GM21529 (cell line): Measurements from ENCODE around the gene RFC5.

Experiments
- ATAC-seq: cut with Tn5 transposase; IDR thresholded peaks from one replicate; pipeline ENCODE4 v1.9.1; 2021; ENCODE audit not compliant: unreplicated experiment

Gene RFC5

DNA sequence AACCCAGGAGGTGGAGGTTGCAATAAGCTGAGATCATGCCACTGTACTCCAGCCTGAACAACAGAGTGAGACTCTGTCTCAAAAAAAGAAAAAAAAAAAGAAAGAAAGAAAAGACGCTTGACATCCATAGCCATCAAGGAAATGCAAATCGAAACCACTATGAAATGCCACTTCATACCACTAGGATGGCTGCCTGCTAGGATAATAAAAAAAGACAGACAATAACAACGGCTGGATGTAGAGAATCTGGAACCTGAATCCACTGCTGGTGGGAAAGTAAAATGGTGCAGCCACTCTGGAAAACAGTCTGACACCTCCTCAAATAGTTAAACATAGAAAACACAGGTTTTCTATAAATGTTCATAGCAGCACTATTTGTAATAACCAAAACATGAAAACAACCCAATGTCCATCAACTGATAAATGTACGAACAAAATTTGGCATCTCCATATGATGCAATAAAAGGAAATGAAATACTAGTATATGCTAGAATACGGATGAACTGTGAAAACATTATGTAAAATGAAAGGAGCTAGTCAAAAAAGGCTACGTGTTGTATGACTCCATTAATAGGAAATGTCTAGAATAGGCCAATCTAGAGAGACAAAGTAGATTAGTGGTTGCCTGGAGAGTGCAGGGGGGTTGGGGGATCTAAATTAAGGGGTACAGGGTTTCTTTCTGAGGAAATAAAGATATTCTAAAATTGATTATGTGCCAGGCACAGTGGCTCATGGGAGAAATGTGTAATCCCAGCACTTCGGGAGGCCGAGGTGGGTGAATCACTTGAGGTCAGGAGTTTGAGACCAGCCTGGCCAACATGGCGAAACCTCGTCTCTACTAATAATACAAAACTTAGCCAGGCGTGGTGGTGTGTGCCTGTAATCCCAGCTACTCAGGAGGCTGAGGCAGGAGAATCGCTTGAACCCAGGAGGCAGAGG, 34.7 kb downstream of the RFC5 start:
- ATAC-seq, result no peak

DNA sequence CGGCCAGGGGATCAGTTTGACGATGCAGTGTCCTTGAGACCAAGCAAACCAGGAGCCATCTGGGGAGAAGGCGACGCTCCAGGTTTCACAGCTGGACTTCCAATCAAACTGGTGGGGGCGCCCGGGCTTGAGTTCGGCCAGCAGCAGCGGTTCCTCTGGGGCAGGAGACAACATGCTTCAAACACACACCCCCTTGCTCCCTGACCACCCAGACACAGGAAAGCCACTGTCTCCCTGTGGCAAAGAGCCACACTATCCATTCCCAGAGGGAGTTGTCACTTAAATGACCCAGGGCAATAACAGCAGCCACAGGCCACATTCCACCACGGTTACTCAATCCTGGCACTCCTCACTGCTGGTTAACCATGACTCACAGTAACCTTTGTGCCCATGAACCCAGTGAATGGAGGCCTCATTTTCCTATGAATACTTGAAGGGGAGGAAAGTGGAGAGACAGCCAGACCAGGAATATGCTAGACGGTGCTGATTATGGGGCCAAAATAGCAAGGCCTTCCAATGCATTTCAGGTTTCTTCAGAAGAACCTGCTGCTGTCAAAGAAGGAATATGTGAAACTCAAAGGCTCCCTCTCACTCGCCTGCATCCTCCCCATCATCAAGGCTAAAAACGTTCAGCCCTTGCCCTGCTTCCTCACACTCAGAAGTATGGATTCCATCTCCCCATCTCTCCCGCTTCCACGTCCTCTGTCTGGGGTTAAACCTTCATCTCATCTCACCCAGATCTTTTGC, 36.0 kb downstream of the RFC5 start:
- ATAC-seq, result no peak

DNA sequence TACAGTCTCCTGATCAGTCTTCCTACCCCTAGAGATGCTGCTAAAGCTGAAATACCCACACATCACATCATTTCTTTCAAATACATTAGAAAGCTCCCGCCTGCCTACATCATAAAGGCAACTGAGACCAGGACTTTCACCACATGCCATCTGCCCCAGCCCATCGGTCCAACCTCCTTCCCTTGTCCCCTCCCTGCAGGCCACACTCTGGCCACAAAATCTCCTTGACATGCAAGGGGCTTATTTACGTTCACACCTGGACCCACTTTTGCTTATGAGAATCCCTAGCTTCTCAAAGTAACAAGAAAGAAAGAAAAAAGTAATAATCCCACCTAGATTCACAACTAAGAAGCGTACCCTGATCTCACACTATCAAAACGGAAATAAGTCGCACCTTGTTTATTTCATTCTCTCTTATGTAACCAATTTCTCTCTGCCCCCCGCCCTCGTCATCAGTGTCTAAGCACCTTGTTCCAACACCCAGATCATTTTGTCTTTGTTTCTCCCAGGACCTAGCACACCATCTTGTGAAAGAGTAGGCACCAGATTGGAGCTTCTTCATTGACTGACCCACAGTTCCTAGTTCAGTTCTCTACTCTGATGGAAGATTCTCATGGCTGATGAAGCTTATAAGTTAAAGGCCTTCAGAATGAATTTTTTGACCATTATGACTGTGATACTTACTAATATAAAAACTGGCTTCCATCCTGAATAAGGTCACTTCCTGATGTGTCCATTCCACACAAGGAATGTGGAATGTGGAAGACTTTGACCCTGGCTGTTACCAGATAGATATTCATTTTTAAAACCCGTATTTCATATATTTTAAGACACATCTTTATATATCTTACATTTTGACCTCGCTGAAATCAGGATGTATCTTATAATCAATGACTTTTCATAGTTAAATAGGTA, 36.8 kb downstream of the RFC5 start:
- ATAC-seq, result no peak

DNA sequence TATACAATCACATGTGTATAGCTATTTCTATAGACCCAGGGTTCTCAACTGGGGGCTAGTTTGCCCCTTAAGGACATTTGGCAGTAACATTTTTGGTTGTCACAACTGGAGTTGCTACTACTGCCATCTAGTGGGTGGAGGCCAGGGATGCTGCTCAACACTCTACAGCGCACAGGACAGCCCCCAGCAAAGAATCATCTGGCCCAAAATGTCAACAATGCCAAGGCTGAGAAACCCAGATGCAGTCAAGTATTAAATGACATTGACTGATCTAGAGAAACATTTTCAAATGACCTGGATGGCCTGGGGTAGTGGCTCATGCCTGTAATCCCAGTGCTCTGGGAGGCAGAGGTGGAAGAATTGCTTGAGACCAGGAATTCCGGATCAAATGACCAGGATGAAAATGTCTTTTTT, 38.6 kb downstream of the RFC5 start:
- ATAC-seq, result no peak

DNA sequence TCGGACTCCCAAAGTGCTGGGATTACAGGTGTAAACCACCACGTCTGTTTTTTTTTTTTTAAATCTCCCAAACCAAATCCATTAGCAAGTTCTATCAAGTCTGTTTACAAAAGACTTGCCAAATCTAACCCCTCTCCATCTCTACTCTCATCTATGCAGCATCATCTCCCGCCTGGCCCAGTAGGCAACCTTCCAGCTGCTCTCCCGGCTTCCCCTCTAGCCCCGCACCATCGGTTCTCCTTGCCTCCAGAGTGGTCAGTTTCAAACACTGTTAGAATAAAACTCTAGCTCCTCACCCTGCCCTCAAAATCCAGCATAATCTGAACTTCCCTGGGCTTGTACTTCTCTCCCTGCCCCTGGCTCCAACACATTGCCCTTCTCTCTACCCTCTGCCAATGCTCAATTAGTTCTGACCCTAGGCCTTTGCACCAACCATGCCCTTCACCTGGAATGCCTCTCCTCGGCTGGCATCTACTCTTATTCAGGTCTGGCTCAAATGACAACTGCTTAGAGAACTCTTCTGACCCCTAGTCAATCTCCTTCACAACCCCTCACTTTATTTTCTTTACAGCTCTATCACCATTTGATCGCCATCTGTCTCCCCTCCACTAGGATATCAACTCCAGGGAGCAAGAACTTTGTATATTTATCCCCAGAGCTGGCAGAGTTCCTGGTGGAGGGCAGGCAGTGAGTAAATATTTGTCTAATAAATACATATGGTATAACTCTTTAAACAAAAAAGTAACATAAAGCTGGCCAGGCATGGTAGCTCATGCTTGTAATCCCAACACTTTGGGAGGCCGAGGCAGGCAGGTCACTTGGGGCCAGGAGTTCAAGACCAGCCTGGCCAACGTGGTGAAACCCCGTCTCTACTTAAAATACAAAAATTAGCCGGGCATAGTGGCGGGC, 39.6 kb downstream of the RFC5 start:
- ATAC-seq, result no peak

DNA sequence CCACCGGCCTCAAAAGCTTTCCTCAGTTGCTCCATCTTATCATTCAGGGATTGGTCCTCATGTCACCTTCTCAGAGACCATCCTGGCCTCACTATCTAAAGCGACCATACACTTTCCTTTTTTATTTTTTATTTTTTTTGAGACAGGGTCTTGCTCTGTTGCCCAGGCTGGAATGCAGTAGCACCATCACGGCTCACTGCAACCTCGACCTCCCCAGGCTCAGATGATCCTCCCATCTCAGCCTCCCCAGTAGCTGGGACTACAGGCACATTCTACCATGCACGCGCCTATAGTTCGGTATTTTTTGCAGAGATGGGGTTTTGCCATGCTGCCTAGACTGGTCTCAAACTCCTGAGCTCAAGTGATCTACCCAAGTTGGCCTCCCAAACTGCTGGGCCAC, 41.7 kb downstream of the RFC5 start:
- no peak for ATAC-seq

DNA sequence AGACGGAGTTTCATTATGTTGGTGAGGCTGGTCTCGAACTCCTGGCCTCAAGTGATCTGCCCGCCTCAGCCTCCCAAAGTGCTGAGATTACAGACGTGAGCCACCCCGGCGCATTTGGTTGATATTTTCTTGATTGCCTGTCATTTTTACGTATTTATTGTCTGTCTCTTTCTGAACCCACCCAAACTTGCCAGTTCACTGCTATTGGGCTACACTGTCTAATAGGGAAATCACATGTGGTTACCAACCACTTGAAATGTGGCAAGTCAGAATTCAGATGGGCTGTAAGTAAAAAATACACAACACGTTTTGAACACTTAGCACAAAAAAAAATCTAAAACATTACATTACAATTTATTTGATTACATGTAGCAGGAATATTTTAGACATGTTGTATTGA, 42.4 kb downstream of the RFC5 start:
- ATAC-seq, result no peak

DNA sequence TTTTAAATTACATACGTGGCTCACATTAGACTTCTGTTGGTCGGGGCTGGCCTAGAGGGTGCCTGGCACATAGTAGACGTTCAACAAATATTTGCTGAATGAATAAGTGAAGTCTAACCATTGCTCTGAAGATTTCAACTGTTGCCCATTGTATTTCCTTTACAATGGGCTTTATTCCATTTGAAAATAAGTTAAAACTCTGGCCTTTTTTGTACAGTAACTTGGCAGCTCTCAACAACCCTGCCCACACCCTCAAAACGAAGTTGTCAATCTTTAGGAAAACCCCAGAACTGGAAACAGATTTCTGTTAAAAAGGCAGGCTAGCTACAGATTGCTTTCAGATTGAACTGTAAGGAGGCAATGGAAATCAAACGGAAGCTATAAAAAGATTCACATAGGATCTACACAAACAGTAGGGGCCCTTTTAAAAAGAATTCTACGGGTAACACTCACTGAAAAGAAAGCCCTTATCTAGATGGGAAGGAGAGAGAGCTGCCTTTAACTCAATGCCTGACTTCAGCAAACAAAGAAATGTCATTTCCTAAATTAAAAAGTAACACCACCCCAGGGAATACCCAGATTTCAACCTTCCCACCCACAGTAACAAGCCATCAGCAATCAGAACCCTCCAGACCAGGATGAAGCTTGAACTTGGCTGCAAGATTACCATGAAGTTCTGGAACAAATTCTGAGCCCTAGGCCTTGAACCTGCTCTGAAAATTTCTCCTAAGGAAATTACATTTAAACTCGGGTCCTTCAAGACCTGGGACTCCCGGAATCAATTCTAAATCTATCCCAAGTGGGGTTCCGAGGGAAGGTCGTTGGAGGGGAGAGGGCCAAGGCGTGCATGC, 43.1 kb downstream of the RFC5 start:
- no peak for ATAC-seq

DNA sequence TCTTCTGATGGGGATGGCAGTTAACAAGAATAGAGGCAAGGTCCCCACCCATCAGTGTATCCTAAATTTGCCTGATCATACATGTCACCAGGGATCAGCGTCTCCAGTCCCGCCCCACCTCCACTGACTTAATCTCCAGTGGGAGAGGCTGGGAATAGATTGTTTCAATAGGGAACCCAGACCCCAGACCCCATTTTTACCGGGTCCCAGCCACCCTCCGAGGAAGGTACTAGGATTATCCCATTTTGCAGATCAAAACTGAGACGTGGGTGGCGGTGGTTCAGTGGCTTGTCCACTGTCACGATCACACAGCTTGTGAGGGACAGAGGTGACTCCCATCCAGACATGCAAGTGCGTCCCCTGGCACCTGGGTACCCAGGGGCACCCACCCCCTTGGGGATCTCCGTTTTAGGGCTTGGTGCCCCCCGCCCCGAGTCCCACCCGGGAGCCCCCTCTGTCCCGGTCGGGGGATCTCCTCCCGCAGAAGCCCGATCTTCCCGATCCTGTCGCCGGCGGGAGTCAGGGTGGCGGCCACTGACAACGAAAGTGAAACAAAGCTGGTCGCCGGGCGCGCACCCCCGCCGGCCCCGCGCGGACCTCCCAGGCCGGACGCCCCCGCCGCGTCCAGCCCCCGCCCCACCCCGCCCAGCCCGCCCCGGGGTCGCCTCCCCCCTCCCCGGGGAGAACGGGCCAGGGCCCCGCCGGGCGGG, 44.0 kb downstream of the RFC5 start:
- no peak for ATAC-seq

DNA sequence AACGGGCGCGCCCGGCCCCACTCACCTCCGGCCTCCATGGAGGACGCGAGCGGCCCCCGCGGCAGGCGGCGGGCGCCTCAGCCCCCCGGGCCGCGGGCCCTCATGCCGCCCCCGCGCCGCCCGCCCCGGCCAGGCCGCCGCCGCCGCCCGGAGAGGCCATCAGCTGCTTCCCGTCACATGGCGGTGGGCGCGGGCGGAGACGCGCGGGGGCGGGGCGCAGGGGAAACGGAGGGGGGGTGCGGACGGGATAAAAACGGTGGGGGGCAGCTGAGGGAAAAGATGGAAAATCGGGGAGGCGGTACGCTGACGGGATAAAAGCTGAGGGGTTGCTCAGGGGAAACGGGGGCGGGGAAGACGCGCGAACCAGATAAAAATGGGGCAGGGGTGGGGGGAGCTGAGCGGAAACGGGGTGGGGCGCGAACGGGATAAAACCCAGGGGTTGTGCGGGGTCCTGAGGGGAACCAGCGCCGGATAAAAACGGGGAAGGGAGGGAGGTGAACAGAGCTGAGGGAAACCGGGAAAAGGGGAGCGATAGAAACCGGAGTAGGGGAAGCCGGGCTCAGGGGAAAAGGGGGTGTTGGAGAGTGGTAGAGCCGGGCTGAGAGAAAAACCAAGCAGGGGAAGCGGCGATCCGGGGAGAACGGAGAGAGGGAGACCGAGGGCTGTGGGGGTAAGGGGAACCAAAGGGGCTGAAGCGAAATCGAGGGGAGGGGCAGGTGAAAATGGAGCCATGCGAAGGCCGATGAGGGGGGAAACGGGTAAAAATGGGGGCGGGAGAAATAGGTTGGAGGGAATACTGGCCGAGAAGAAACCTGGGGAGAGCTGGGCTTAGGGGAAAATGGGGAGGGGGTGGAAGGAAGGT, 44.7 kb downstream of the RFC5 start, which contains the start of gene WSB2:
Gene WSB2, minus strand, starts transcription at position 169 of the 862 bp plus-strand sequence. Its CDS starts 131 bp downstream, at position 38.
- ATAC-seq, result no peak

DNA sequence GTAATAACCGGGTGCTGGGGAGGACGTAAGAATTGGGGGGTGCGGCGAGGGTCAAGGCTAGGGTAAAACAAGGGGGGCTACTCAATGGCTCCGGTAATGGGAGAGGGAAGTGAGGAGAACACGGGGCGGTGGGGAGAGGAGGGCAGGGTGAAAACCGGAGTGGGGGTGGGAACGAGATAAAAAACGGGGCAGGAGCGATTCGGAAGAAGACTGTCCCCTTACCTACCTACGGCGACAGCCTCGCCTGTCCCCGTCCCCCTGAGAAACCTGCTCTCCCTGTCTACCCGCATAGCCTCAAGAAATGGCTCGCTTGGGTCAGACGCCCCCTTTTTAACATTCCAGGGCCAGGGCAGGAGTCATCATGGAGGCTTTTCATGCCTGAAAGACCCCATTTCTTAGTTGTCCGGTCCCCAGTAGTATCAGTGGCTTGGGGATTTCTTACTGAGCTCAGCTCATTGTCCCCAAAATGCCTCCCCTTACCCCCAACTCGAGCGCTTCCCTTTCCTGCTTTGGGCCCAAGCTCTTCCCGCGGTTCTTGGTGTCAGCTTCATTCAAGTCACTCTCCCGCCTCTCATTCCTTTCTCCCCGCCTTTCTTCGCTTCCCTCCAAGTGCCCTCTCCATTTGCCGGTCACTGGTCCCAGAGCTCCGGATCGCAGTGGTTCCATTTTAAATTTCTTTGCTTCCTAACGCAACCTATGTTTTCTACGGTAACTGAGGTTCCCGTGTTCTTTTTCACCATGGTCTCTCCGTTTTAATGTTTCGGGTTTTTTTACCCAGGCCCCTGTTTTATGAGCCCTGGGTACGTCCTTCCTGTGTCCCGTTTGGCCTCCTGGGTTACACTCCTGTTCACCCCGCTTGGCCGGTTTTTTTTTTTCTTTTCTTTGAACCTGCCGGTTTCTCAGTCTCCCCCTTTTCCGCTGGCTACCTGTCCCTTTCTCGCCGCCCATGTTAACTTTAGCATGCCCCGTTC, 45.7 kb downstream of the RFC5 start:
- no peak for ATAC-seq

DNA sequence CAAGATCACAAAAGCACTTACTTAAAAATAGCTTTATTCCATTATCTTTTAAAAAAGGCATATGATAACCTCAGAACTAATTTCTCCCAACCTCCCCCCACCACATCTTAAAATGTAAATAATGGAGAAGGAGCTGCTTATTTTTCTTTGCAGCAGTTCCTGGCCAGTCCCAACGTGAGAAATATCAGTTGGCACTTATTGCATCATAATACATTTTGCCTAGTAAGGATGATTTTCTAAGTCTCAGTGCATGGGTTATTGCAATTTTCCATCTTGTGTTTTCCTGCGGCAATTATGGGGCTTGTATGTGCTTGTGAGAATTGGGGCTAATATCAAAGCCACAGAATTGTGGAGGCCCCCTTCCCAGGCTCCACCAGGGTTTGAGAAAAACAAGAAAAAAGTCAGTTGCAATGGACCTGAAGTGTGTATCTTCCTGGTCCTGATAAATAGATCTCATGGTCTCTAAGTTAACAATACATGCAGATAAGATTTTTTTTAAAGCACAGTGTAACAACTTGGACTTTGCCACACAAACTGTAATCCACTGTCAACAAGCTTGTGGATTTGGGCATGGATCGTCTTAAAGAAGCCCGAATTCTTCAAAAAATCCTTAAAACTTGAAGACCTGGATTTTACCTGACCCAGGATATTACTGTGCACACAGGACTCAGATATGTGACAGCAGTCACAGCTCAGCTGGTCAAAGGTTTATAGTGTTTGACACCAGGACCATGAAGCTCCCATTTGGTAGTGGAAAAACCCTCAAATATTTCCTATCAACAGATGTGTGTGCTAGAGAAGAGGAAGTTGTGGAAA, 47.3 kb downstream of the RFC5 start:
- ATAC-seq, result no peak

DNA sequence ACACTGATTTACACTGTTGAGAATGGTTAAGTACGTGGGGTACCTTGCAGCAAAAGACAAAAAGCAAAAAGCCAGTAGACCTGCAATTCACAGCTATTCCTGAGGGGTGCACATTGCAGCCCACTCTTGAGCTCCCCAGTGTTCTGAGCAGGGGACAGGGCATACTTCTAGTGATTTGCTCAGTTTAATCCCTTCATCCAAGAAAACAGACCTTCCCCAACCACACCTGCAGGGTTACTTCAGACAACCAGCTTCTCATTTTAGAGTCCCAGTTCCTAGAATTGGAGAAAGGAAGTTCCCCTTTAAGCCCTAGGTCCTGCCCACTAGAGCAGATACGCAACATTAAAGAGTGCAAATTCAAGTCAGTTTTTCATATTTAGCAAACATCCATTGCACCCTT, 48.1 kb downstream of the RFC5 start:
- ATAC-seq, result no peak

DNA sequence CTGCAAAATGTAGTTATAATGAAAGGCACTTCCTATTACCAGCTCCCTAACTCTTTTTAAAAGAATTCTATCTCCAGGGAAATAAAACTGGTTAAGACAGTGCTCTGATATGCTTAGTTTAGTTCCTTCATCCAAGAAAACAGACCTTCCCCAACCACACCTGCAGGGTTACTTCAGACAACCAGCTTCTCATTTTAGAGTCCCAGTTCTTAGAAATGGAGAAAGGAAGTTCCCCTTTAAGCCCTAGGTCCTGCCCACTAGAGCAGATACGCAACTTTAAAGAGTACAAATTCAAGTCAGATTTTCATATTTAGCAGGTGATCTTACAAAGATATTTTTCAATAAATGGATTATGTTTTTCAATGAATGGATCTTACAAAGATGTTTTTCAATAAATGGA, 48.9 kb downstream of the RFC5 start:
- ATAC-seq, result no peak

DNA sequence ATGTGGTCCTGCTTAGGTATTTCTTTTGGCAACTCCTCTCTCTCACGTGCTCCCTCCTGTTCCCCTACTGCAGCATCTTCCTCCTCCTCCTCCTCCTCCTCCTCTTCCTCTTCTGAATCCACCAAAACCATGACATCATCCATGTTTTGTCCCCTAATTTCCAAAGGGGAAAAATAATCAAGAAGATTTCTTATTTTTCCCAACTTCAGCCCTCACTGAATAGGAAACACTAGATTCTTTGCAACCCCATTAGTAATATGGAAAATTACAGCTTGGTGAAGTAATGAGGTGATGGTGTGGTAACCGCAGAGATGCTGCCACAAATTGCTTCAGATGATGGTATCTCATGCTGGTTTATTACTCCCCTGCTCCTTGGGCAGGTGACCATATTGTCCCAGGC, 51.9 kb downstream of the RFC5 start:
- no peak for ATAC-seq

DNA sequence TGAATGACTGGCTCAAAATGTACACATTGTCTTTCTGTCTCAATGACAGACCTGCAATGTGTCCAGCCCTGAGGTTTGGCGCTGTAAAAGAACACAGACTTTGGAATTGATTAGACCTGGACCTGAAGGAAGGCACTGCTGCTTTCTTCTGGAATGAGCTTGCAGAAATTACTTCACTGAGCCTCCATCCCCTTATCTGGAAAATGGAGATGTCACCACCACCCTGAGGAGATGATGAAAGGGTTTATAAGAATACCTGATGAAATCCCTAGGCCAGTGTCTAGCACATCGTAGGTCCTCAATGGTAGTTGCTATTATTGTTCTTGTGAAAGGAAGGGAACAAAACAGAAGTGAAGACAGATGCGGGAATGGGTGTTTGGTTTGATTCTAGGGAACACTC, 54.1 kb downstream of the RFC5 start:
- no peak for ATAC-seq
